MM.1S (cell line): ENCODE results near the gene TESK2.

Experiments
- DNase-seq: peaks from one replicate; pipeline ENCODE4 v3.0.0-alpha.2; 2015
- H2AFZ ChIP-seq: fragments of 300-600 bp; sonication (generic); 2 replicates; pipeline ENCODE4 v1.6.0; 2016; ENCODE audit warnings: antibody characterized with exemption, low read length
- H3F3A ChIP-seq: fragments of 300-600 bp; sonication (generic); 2 replicates; pipeline ENCODE4 v1.6.1; 2016; ENCODE audit warnings: mild to moderate bottlenecking, antibody characterized with exemption, low read length, moderate library complexity, mixed read lengths; ENCODE audit not compliant: insufficient read depth
- H3K27ac ChIP-seq: fragments of 300-600 bp; sonication (generic); 2 replicates; pipeline ENCODE4 v1.5.1; 2016; ENCODE audit warnings: mild to moderate bottlenecking, low read length
- H3K27me3 ChIP-seq: fragments of 300-600 bp; sonication (generic); replicated peaks from 2 replicates; pipeline ENCODE4 v1.6.0; 2016; ENCODE audit warnings: low read length; ENCODE audit not compliant: insufficient read depth
- H3K36me3 ChIP-seq: fragments of 300-600 bp; sonication (generic); replicated peaks from 2 replicates; pipeline ENCODE4 v1.6.1; 2016; ENCODE audit warnings: mild to moderate bottlenecking, low read length, mixed read lengths; ENCODE audit not compliant: insufficient read depth
- H3K4me1 ChIP-seq: fragments of 300-600 bp; sonication (generic); 2 replicates; pipeline ENCODE4 v1.6.1; 2016; ENCODE audit warnings: low read length, mixed read lengths
- H3K4me2 ChIP-seq: fragments of 300-600 bp; sonication (generic); 2 replicates; pipeline ENCODE4 v1.6.0; 2016; ENCODE audit warnings: low read depth, low read length
- H3K4me3 ChIP-seq: fragments of 300-600 bp; sonication (generic); 2 replicates; pipeline ENCODE4 v1.5.1; 2016; ENCODE audit warnings: low read length, mixed read lengths
- H3K79me2 ChIP-seq: fragments of 300-600 bp; sonication (generic); 2 replicates; pipeline ENCODE4 v1.6.1; 2016; ENCODE audit warnings: mixed run types, low read length, mixed read lengths
- H3K9ac ChIP-seq: fragments of 300-600 bp; sonication (generic); 2 replicates; pipeline ENCODE4 v1.6.1; 2016; ENCODE audit warnings: low read length, mixed read lengths
- H3K9me2 ChIP-seq: fragments of 300-600 bp; sonication (generic); replicated peaks from 2 replicates; pipeline ENCODE4 v1.6.1; 2016; ENCODE audit warnings: mild to moderate bottlenecking, low read length, mixed read lengths; ENCODE audit not compliant: insufficient read depth
- H3K9me3 ChIP-seq: fragments of 300-600 bp; sonication (generic); replicated peaks from 2 replicates; pipeline ENCODE4 v1.6.1; 2016; ENCODE audit warnings: mild to moderate bottlenecking, low read length, mixed read lengths; ENCODE audit not compliant: insufficient read depth
- H4K20me1 ChIP-seq: fragments of 300-600 bp; sonication (generic); 2 replicates; pipeline ENCODE4 v1.6.1; 2016; ENCODE audit warnings: mild to moderate bottlenecking, low read length, moderate library complexity, mixed read lengths; ENCODE audit not compliant: insufficient read depth
- CTCF ChIP-seq: fragments of 300-600 bp; sonication (generic); IDR thresholded peaks from 2 replicates; pipeline ENCODE4 v1.5.1; 2016; ENCODE audit warnings: antibody characterized with exemption, low read length, mixed read lengths
- EZH2 ChIP-seq: fragments of 300-600 bp; sonication (generic); optimal IDR thresholded peaks from 2 replicates; pipeline ENCODE3; 2017; ENCODE audit warnings: low read depth, mild to moderate bottlenecking, antibody characterized with exemption, low read length, mixed read lengths
- EZH2phosphoT487 ChIP-seq: fragments of 300-600 bp; sonication (generic); IDR thresholded peaks from 2 replicates; pipeline ENCODE4 v1.6.1; 2018; ENCODE audit warnings: antibody characterized with exemption, low read length

The TESK2 gene

GRCh38 chr1:45329445-45329844 lies 161.5 kb downstream of the TESK2 start:
- no peak overlapping the region for H3K4me2 ChIP-seq
- H3K27ac ChIP-seq, result no peak overlapping the region
- H3F3A ChIP-seq, result no peaks in the 10 kb centered on the region
- no peaks in the 10 kb centered on the region for H3K9me2 ChIP-seq
- H3K9ac ChIP-seq, result no peak overlapping the region
- H3K79me2 ChIP-seq, result no peaks in the 10 kb centered on the region; the same call in 1 of the 2 replicates
- H3K36me3 ChIP-seq, result no peaks in the 10 kb centered on the region
- peaks cover 13% of the 10 kb centered on the region for H3K4me1 ChIP-seq
- H3K9me3 ChIP-seq, result no peaks in the 10 kb centered on the region
- no peaks in the 10 kb centered on the region for H4K20me1 ChIP-seq
- no peak for DNase-seq
- H3K4me3 ChIP-seq, result no peak overlapping the region
- H2AFZ ChIP-seq, result no peak overlapping the region
- TF ChIP-seq EZH2 (no peak), EZH2phosphoT487 (no peak), CTCF (no peak)
- H3K27me3 ChIP-seq, result no peaks in the 10 kb centered on the region

GRCh38 chr1:45328680-45329079 lies 162.3 kb downstream of the TESK2 start:
- peaks cover 13% of the 10 kb centered on the region for H3K4me1 ChIP-seq
- H3F3A ChIP-seq, result no peaks in the 10 kb centered on the region
- no peaks in the 10 kb centered on the region; the same call in 1 of the 2 replicates for H3K79me2 ChIP-seq
- no peak for DNase-seq
- no peaks in the 10 kb centered on the region for H3K9me2 ChIP-seq
- H4K20me1 ChIP-seq, result no peaks in the 10 kb centered on the region
- no peaks in the 10 kb centered on the region for H3K9me3 ChIP-seq
- no peak overlapping the region for H3K4me2 ChIP-seq
- no peaks in the 10 kb centered on the region for H3K36me3 ChIP-seq
- no peak overlapping the region for H3K4me3 ChIP-seq
- no peak overlapping the region for H2AFZ ChIP-seq
- H3K27ac ChIP-seq, result no peak overlapping the region
- H3K9ac ChIP-seq, result no peak overlapping the region
- no peaks in the 10 kb centered on the region for H3K27me3 ChIP-seq
- no peak for TF ChIP-seq EZH2phosphoT487
- no peak for TF ChIP-seq EZH2
- TF ChIP-seq CTCF, result no peak

GRCh38 chr1:45327644-45328515 lies 163.1 kb downstream of the TESK2 start:
- Histone ChIP-seq H3K79me2 (no peaks in the 10 kb centered on the region; the same call in 1 of the 2 replicates), H3F3A (no peaks in the 10 kb centered on the region), H3K9ac (peak overlapping the region; percentile 70; the same call in 1 of the 2 replicates), H3K4me1 (peaks cover 13% of the 10 kb centered on the region), H3K9me2 (no peaks in the 10 kb centered on the region), H2AFZ (0 out of 2 replicates have a peak overlapping the region, but pooled peaks have one; percentile 97), H3K36me3 (no peaks in the 10 kb centered on the region), H3K4me2 (peak overlapping the region; percentile 100), H3K4me3 (peak overlapping the region; percentile 69; the same call in 1 of the 2 replicates), H3K9me3 (no peaks in the 10 kb centered on the region), H3K27ac (no peak overlapping the region), H3K27me3 (no peaks in the 10 kb centered on the region), H4K20me1 (no peaks in the 10 kb centered on the region)
- DNase-seq, result no peak
- TF ChIP-seq EZH2phosphoT487, result no peak
- no peak for TF ChIP-seq EZH2
- no peak for TF ChIP-seq CTCF
